IPS-20b (cell line): Measurements from ENCODE around the gene NR6A1.

Experiments
- H3K27ac ChIP-seq: one replicate; pipeline ENCODE4 v1.5.1; 2013; ENCODE audit warnings: low read length
- H3K27me3 ChIP-seq: 2 replicates; pipeline ENCODE4 v1.6.1; 2013; ENCODE audit warnings: mild to moderate bottlenecking, low read length, inconsistent platforms; ENCODE audit not compliant: insufficient read depth
- H3K36me3 ChIP-seq: 2 replicates; pipeline ENCODE4 v1.6.1; 2013; ENCODE audit warnings: low read depth, mild to moderate bottlenecking, inconsistent platforms, low read length, moderate library complexity; ENCODE audit not compliant: insufficient read depth
- H3K4me1 ChIP-seq: 2 replicates; pipeline ENCODE4 v1.6.1; 2013; ENCODE audit warnings: mild to moderate bottlenecking, control low read depth, inconsistent platforms, low read length, moderate library complexity; ENCODE audit not compliant: insufficient read depth
- H3K4me3 ChIP-seq: 2 replicates; pipeline ENCODE4 v1.5.1; 2013; ENCODE audit warnings: mild to moderate bottlenecking, low read length, inconsistent platforms
- H3K9ac ChIP-seq: 2 replicates; pipeline ENCODE4 v1.6.1; 2013; ENCODE audit warnings: low read depth, mild to moderate bottlenecking, inconsistent platforms, low read length, moderate library complexity
- H3K9me3 ChIP-seq: 2 replicates; pipeline ENCODE4 v1.6.1; 2013; ENCODE audit warnings: mild to moderate bottlenecking, low read depth, low read length, inconsistent platforms; ENCODE audit not compliant: insufficient read depth

The NR6A1 gene

DNA sequence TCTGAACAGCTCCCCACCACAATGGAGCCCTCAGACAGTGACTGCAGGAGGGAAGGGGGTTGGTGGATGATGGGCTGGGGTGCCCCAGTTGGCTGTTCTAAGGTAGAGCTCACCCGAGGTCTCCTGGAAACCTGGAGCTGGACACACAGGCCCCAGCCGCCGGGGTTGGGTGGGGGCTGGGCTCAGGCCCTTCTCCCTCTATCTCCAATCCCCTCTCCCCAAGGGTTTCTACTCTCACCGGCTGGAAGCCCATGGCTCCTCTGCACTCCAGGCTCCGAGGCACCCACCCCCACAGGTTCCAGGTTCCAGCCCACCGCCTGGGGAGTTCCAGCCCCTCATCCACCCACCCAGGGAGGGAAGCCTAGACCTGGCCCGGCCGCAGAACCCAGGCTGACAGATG lies 264.7 kb downstream of the NR6A1 start:
- Histone ChIP-seq H3K4me3 (no peak overlapping the region), H3K4me1 (no peaks in the 10 kb centered on the region), H3K9me3 (no peaks in the 10 kb centered on the region), H3K36me3 (no peaks in the 10 kb centered on the region), H3K9ac (no peak overlapping the region), H3K27ac (no peak overlapping the region), H3K27me3 (peaks cover 55% of the 10 kb centered on the region)

DNA sequence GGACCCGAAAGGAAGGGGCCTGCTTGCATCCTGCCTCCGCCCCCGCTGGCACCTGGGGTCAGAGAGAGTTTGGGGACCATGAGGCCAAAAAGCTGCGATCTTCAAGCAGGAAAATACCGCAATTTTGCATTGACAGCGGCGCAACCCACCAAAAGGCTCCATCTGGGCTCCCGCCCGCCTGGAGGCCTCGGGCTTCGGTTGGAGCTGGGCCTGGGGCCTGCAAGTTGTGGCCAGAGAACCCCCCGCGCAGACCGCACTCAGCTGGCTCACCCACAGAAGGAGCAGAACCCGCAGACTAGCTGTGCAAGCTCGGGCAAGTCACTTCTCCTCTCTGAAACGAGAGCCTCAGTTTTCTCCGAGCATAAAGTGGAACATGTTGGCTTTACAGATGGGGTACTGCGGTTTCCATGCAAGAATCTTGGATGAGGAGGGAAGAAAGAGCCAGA lies 265.2 kb downstream of the NR6A1 start:
- Histone ChIP-seq H3K9me3 (no peaks in the 10 kb centered on the region), H3K4me3 (no peak overlapping the region), H3K9ac (no peak overlapping the region), H3K36me3 (no peaks in the 10 kb centered on the region), H3K4me1 (no peaks in the 10 kb centered on the region), H3K27me3 (peaks cover 60% of the 10 kb centered on the region), H3K27ac (no peak overlapping the region)

DNA sequence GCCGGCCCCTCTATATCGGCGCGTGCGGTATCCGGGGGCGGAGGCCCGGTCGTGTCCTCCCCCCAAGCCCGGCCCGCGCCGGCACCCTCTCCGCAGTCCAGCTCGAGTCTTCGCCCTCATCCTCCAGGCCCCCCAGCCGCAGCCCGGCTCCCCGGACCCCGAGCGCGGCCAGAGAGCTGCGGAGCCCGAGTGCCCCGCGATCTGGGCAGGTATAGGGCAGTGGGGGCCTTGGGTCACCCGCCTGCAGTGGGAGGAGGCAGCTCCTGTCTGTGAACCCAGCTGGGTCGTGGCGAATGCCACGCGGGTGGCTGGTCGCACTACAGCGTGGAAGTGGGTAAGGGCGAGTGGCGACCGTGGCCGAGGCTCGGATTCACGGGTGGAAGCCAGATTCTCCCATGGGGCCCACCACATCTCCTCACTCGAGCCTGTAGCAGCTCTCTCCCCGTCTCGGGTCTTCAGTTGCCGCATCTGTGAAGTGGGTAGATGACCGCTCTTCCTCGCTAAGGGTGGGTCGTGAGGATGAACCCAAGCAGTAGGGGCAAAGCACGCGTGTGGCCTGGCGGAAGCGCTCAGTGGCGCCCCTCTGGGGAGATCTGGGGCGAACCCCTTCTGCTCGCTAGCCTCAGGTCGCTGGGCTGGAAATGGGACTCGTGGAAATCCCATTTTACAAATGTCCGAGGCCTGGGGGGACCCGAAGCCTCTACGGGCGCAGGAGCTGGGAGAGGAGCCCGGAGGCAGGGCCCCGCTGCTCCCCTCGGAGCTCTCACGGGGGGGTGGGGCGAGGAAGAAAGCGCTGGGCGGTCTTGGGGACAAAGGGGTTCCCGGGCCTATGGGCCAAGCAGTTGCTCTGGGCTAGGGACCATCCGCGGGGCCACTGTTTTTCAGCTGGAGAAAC lies 265.9 kb downstream of the NR6A1 start:
- Histone ChIP-seq H3K9me3 (no peaks in the 10 kb centered on the region), H3K4me3 (peak overlapping the region; percentile 18; the same call in 1 of the 2 replicates), H3K9ac (no peak overlapping the region), H3K36me3 (no peaks in the 10 kb centered on the region), H3K27ac (no peak overlapping the region), H3K4me1 (no peaks in the 10 kb centered on the region), H3K27me3 (peaks cover 65% of the 10 kb centered on the region)

DNA sequence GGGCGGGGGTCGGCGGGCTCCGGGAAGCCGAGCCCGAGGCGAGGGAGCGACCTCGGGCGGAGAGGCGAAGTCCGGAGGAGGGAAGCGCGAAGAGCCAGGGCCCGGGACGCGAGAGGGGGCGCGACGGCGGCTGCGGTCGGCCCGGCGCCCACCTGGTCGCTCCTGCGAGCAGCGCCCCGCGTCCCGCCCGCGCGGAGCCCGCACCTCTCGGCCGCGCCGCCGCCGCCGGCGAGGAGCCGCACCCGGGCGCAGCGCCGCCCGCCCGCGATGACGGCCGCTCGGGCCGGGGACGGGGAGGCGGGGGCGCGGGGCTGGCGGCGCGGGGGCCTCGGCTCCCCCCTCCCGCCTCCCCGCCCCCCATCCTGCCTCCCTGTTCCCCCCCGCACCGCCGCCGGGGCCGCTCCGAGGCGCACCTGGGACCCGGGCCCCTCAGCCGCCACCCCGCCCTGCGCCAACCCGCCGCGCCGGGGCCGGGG lies 266.5 kb downstream of the NR6A1 start:
- H3K9me3 ChIP-seq, result no peaks in the 10 kb centered on the region
- H3K9ac ChIP-seq, result no peak overlapping the region
- H3K4me1 ChIP-seq, result no peaks in the 10 kb centered on the region
- peaks cover 70% of the 10 kb centered on the region for H3K27me3 ChIP-seq
- H3K36me3 ChIP-seq, result no peaks in the 10 kb centered on the region
- H3K27ac ChIP-seq, result no peak overlapping the region
- peak overlapping the region; percentile 18; the same call in 1 of the 2 replicates for H3K4me3 ChIP-seq

GRCh38 chr9:124503713-124504529 lies 267.2 kb downstream of the NR6A1 start:
- Histone ChIP-seq H3K4me1 (no peaks in the 10 kb centered on the region), H3K27ac (no peak overlapping the region), H3K4me3 (peak overlapping the region; percentile 39; the same call in 1 of the 2 replicates), H3K27me3 (peaks cover 75% of the 10 kb centered on the region), H3K9me3 (no peaks in the 10 kb centered on the region), H3K36me3 (no peaks in the 10 kb centered on the region), H3K9ac (no peak overlapping the region)

DNA sequence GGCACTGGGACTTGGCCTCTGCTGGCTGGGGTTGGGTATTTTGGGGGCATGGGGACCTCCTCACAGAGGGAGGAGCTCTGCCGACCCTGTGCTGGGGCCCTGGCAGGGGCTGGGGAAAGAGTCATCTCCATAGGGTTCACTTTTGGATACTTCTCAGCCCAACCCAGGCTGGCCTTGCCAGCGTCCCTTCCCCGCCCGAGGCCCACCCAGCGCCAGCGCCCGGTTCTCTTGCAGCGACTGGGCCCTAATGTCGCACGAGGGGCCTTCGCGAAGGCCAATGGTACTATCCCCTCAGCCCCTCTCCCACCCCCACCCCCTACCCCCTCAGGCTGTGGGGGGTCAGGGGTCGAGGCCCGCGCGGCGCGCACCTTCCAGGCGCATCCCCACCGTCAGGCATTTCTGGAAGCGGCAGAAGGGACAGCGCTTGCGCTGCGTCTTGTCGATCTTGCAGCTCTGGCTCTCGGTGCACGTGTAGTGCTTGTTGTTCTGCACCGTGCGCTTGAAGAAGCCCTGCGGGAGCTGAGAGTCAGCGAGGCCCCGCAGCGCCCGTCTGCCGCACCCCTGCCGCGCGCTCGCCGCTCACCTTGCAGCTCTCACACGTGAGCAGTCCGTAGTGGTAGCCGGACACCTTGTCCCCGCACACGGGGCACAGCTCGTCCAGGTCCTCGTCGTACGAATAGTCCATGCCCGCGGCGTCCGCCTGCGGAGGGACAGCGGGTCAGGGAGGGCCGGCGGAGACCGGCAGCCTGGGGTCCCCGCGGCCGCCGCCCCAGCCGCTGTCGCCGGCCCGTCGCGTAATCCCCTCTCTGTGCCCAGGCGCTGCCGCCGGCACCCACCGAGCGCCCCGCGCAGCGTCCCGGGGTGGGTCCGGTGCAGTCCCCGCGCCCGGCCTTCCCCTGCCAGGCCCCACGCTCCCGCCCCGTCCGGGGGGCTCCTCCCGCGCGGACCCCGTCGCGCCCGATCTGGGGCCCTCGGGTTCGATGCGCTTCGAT lies 268.1 kb downstream of the NR6A1 start:
- Histone ChIP-seq H3K27ac (no peak overlapping the region), H3K9me3 (no peaks in the 10 kb centered on the region), H3K9ac (no peak overlapping the region), H3K4me3 (peak overlapping the region; percentile 39; the same call in 1 of the 2 replicates), H3K36me3 (no peaks in the 10 kb centered on the region), H3K27me3 (peaks cover 75% of the 10 kb centered on the region), H3K4me1 (no peaks in the 10 kb centered on the region)

DNA sequence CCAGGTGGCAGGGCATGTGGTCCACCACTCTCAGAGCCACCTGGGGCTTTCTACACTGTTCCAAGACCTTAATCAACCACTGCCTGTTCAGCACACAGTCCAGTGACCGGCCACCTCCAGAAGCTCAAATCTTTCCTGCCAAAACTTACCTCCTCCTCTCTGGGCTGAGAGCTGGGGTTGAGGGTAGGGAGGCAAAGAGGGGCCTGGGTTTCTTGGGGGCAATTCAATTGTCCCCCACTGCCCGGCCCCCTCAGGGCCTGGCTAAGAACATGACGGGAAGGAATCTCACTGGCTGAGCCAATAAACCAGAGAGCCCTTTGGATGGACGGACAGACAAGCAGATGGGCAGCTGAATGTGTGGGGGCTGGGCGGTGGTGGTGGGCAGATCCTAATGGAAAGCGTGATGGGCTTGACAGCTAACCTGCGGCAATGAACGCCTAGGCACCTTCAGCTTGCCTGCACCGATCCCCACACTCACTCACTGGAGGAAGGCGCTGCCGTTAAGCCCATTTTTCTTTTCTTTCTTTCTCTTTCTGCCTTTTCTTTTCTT lies 269.3 kb downstream of the NR6A1 start:
- Histone ChIP-seq H3K9me3 (no peaks in the 10 kb centered on the region), H3K36me3 (no peaks in the 10 kb centered on the region), H3K4me3 (no peak overlapping the region), H3K27me3 (peaks cover 72% of the 10 kb centered on the region), H3K27ac (no peak overlapping the region), H3K9ac (no peak overlapping the region), H3K4me1 (no peaks in the 10 kb centered on the region)

DNA sequence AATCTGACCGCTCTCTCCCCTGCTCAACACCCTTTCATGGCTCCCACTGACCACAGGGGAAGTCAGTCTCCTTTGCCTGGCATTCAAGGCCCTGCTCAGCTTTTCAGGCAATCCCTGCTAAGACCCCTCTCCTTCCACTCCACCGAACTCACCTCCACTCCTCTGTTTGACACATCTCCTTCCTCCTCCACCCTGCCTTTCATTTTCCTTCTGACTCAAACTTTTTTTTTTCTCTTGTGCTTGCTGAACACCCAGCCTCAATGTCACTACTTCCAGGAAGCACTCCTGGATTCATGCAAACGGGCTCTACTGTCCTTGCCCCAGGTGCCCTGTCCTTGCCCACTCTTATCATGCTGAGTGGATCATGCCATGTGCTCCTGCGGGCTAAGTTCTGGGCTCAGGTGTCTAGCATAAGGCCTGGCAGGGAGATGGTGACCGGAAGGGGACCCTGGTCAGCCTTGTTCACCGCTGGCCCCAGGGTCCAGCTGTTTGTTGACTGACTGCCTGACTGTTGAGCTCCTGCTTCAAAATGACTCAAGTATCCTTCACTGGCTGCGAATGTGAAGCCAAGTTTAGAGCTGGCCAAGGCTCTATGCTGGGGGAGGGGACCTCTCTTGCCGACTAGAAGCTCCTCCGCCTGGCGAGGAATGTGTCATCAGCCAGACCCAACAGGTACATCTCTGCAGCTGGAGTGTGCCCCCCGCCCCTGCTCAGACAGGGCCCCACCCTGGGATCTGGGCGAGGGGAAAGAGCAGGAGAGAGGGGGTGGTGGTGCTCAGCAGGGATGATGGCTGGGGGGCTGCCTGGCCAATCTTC lies 270.1 kb downstream of the NR6A1 start:
- H3K9ac ChIP-seq, result no peak overlapping the region
- peaks cover 64% of the 10 kb centered on the region for H3K27me3 ChIP-seq

DNA sequence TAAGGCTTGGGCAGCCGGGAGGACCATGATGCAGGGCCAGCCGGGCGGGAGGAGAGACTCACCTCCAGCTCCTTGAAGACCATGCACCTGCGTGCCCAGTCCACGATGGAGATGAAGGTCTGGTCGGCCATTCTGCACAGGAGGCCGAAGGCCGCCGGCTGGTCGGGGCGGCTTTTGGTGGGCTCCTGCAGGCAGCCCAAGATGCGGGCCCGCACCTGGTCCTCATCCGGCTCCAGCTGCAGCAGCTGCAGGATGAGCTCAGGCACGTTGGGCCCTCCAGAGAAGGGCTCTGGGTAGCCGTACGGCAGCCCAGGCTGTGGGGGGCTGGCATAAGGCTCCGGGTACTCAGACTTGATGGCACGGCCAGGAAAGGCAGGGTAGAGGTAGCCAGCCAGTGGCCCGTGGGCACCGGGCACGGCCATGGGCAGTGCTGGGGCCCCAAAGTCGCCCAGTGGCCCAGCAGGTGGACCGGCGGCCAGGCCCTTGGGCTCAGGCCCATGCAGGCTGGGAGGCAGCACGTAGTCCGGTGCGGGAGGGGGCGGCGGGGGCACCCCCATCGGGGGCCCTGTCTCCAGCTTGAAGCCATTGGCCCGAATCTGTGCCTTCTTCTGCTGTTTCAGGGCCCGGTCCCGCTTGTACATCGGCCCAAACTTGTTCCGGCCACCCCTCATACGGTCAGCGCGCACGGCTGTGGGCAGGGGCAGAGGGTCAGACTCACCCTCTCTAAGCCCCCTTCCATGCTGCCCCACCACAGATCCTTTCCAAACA lies 270.9 kb downstream of the NR6A1 start:
- H3K9me3 ChIP-seq, result no peaks in the 10 kb centered on the region
- H3K27me3 ChIP-seq, result peaks cover 56% of the 10 kb centered on the region
- H3K4me3 ChIP-seq, result no peak overlapping the region
- no peak overlapping the region for H3K9ac ChIP-seq
- H3K27ac ChIP-seq, result no peak overlapping the region
- H3K4me1 ChIP-seq, result no peaks in the 10 kb centered on the region
- no peaks in the 10 kb centered on the region for H3K36me3 ChIP-seq

More for the DNA sequence above, 270.1 kb downstream of the NR6A1 start:
- Histone ChIP-seq H3K4me1 (no peaks in the 10 kb centered on the region), H3K27ac (no peak overlapping the region), H3K9me3 (no peaks in the 10 kb centered on the region), H3K36me3 (no peaks in the 10 kb centered on the region), H3K4me3 (no peak overlapping the region)

DNA sequence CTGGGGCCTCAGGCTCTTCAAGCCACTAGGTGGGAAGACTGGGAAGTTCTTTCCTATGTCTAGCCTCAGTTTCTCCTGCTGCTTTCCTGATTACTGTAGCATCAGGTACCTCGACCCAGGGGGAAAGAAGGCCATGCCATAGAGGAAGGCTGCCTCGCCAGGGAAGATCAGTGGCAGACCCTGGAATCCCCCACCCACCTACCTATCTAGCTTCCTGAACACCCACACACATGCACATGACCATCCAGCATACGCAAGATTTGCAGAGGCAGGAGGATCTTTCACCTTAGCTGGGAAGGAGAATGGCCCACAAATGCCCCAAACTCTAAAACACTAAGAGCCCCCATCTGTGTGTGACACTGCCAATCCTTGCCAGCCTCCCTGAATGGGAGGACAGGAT lies 271.9 kb downstream of the NR6A1 start:
- Histone ChIP-seq H3K9ac (no peak overlapping the region), H3K27me3 (peaks cover 48% of the 10 kb centered on the region), H3K4me1 (no peaks in the 10 kb centered on the region), H3K36me3 (no peaks in the 10 kb centered on the region), H3K27ac (no peak overlapping the region), H3K9me3 (no peaks in the 10 kb centered on the region), H3K4me3 (no peak overlapping the region)
